GF-D8 (cell line): ENCODE results near the gene TECRL.

Source experiments
- DNase-seq: peaks from one replicate; lab custom pipeline; 2025; lab: John Stamatoyannopoulos, UW

TECRL gene

DNA sequence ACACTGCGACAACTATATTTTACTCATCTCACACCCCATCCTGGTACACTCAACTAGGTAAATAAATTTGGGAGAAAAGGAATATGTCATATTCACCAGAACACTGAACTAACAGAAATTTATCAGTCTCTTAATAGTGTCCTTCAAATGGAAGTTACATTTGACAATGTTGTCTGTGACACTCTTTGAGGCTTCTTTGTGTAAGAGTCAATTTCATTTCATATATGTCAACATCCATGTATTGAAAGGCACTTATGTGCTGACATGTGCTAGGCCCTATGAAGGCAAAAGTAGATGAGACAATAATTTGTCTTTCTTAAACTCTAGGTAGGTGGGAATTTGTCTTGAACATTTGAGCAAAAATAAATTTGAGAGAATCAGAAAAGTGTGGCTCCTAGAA, 82.0 kb downstream of the TECRL start:
- DNase-seq = no peak

DNA sequence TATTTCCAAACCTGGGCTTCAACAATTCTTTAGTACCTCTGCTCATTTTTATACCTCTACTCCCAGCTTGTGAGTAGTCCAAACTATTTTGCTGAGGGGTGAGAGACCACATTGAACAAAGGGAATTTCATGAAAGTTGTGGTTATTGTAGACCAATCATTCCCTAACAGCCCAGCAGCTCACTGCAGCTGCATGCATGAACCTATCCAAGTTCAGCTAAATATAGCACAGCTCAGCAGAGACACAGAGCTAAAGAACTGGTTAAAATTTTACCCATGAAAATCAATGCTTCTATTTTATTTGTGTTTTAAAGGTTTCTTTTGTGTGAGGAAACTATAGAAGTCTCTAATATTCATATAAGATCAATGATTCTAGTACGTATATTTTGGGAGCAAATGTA, 82.7 kb downstream of the TECRL start:
- no peak for DNase-seq

DNA sequence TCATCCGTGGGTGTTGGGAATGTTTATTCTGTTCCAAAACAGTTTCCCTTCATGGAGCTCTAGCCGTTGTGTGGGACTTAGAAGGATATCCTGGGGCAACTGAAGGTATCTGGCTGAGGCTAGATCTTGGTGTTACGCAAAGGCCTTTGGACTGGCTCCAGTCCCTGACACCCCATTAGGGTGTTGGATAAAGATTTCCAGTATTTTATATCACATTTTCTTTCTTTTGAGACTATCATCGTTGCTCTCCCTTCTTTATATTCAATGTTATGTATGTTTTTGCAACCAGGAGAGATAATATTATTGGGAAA, 103.0 kb downstream of the TECRL start:
- no peak for DNase-seq

GRCh38 chr4:64305565-64306254, 103.5 kb downstream of the TECRL start:
- DNase-seq = no peak

GRCh38 chr4:64272432-64272831, 136.8 kb downstream of the TECRL start:
- DNase-seq = no peak

GRCh38 chr4:64271601-64272081, 137.6 kb downstream of the TECRL start:
- DNase-seq = no peak

- no peak for DNase-seq
These were observed 142.6 kb downstream of the TECRL start for GRCh38 chr4:64266669-64267068.

DNA sequence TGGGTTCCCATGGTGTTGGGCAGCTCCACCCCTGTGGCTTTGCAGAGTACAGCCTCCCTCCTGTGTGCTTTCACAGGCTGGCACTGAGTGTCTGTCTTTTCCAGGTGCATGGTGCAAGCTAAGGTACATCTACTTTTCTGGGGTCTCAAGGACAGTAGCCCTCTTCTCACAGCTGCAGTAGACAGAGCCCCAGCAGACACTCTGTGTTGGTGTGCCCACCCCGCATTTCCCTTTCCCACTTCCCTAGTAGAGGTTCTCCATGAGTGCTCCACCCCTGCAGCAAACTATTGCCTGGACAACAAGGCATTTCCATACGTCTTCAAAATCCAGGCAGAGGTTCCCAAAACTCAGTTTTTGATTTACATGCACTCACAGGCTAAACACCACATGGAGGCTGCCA, 143.0 kb downstream of the TECRL start:
- DNase-seq = no peak

- DNase-seq = no peak
These were observed 157.5 kb downstream of the TECRL start for GRCh38 chr4:64251781-64252180.

GRCh38 chr4:64250488-64250887, 158.8 kb downstream of the TECRL start:
- DNase-seq = no peak

DNA sequence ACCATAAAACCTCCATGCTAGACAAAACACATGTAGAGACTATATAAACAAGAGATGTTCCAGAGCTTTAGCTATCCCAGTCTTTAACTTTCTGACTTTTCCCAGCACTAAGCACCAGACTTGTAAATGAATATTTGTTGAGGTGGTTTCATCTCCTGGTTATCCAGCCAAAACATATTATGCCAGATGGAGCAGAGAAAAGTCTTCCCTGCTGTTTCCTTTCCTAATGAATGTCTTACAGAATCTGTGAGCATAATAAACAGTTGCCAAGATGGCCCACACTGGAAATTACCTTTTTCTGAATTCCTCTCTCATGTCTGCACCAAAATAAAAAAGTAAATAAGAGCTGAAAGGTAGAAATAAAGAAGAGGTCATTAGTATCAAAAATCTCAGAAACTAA, 159.2 kb downstream of the TECRL start:
- DNase-seq = no peak

DNA sequence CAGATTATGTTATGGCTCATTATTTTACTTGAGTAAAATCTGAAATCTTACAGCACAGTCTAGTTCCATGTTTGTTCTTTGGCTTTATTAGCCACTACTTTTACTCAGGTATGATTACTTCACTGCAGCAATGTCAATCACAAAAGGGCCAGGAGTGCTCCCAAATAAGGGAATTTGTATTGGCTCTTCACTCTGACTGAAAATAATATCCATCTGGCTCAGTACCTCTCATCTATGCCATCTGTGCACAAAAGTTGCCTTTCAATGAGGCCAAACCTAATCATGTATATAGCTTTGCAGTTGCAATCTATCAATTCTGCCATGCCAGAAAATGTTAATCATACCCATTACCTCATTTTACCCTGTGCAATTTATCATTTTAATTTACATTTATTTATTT, 161.1 kb downstream of the TECRL start:
- DNase-seq = no peak

DNA sequence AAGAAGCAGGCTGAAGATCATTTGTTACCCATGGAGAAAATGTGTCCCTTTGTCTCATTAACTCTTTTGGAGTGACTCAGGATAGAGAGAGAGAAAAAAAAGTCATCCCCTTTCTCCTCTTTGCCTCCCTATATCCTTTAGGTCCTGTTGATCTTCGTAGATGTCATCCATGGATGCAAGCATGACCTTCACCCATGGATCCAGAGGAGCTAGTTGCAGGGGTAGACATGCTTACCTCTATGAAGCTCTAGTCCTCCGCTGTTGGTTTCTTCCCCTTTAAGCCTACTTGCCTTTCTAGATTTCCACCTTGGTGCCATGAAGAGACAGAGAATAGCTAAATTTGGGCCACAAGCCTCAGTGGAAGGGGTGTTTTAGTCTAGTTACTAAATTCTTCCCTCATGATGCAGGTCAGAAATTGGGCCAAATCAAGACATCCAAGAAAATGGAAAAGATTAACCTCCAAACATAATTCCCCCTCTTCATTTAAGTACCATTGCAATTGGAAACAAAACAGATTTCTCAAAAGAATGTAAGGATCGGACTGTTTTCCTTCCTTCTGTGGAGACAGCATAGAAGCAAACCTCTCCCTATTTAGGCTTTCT, 178.4 kb downstream of the TECRL start:
- DNase-seq = no peak
